HepG2 (cell line): ENCODE measurements around the gene DDI2. TPM values are rescaled to one million over a fixed set of nuclear protein-coding genes. Genes with fewer than 3 reads are reported as not detected.
A peak's percentile ranks its signal among the peaks of the same experiment; 100 is the strongest.

Source experiments
- ATAC-seq: fragments of 200-7000 bp; cut with Tn5 transposase; 3 replicates; pipeline ENCODE4 v1.9.1; 2020; ENCODE audit warnings: mild to moderate bottlenecking, moderate library complexity
- BruUV-seq: library from RNA; stranded (reverse); fragments of 400-500 nt; replicated peaks from 2 replicates; lab custom pipeline; 2021; lab: Mats Ljungman, UMichigan
- CTCF ChIA-PET: fragments of 300-600 bp; formaldehyde crosslinking; extraction: SDS; loops from one replicate; lab custom pipeline; 2021; ENCODE audit warnings: low total read pairs, inconsistent platforms, low intra/inter-chr PET ratio; lab: Yijun Ruan, JAX
- POLR2A ChIA-PET: fragments of 350-600 bp; sonication (Branson Sonifier 250); formaldehyde crosslinking; loops from one replicate; lab custom pipeline; 2020; ENCODE audit warnings: antibody characterized with exemption, inconsistent platforms; lab: Yijun Ruan, JAX
- DNase-seq: peaks from one replicate; pipeline ENCODE4 v3.0.0-alpha.2; 2015; ENCODE audit warnings: low spot score
- FAIRE-seq: peaks from 3 replicates; lab custom pipeline; 2011; peaks lifted over from hg19 to GRCh38; lab: Jason Lieb, UNC
- H2AFZ ChIP-seq: one replicate; pipeline ENCODE4 v1.6.1; 2011; ENCODE audit warnings: low read length, inconsistent platforms
- H3K27ac ChIP-seq: fragments of 300-600 bp; 3 replicates; pipeline ENCODE4 v1.8.0; 2011; ENCODE audit warnings: mixed run types, mild to moderate bottlenecking, mixed read lengths, low read length, inconsistent platforms; ENCODE audit not compliant: insufficient read depth; ENCODE audit errors: extremely low read length
- H3K27me3 ChIP-seq, 2 experiments: fragments of 200-600 bp in 1 of 2; 2 replicates in 1 of 2; 3 replicates in 1 of 2; pipeline versions ENCODE4 v1.6.0 to v1.8.0; 2011; ENCODE audit warnings: low read length in 2 of 2, mild to moderate bottlenecking in 2 of 2, moderate library complexity in 2 of 2, inconsistent platforms in 1 of 2; ENCODE audit not compliant: insufficient read depth in 2 of 2, control insufficient read depth in 1 of 2
- H3K36me3 ChIP-seq, 2 experiments: fragments of 200-600 bp in 1 of 2; replicated peaks in 1 of 2; 2 replicates in 1 of 2; 3 replicates in 1 of 2; pipeline versions ENCODE4 v1.5.1 to v1.8.0; 2011; ENCODE audit warnings: low read length in 2 of 2, inconsistent platforms in 1 of 2; ENCODE audit not compliant: insufficient read depth in 2 of 2, control insufficient read depth in 1 of 2
- H3K4me1 ChIP-seq: 2 replicates; pipeline ENCODE4 v1.5.1; 2012; ENCODE audit warnings: low read length, inconsistent platforms; ENCODE audit not compliant: insufficient read depth
- H3K4me2 ChIP-seq: 2 replicates; pipeline ENCODE4 v1.6.0; 2011; ENCODE audit warnings: low read depth, low read length, inconsistent platforms
- H3K4me3 ChIP-seq, 3 experiments: fragments of 200-600 bp in 1 of 3; sonication (generic), shearing (Covaris generic) in 1 of 3; replicated peaks in 1 of 3; 2 replicates each; pipeline ENCODE4 v1.5.1; 2011 to 2016; ENCODE audit warnings: low read length in 3 of 3, inconsistent platforms in 2 of 3, low read depth in 2 of 3, mild to moderate bottlenecking in 2 of 3, control low read depth in 1 of 3, mixed read lengths in 1 of 3; ENCODE audit not compliant: insufficient read depth in 1 of 3
- H3K79me2 ChIP-seq: one replicate; pipeline ENCODE4 v1.6.1; 2011; ENCODE audit warnings: low read length, inconsistent platforms; ENCODE audit not compliant: insufficient read depth
- H3K9ac ChIP-seq: 2 replicates; pipeline ENCODE4 v1.6.0; 2011; ENCODE audit warnings: mild to moderate bottlenecking, low read depth, low read length, inconsistent platforms; ENCODE audit not compliant: insufficient read depth
- H3K9me3 ChIP-seq: 2 replicates; pipeline ENCODE4 v1.5.1; 2012; ENCODE audit warnings: mild to moderate bottlenecking, low read length
- H4K20me1 ChIP-seq: 2 replicates; pipeline ENCODE4 v1.6.0; 2011; ENCODE audit warnings: inconsistent platforms, mild to moderate bottlenecking, low read length, moderate library complexity; ENCODE audit not compliant: insufficient read depth
- BRCA1 ChIP-seq: sonication (generic); formaldehyde crosslinking; IDR thresholded peaks from 2 replicates; pipeline ENCODE4 v1.4.0; 2020; ENCODE audit warnings: missing genetic modification reagents
- DR1 ChIP-seq: sonication (generic); formaldehyde crosslinking; IDR thresholded peaks from 2 replicates; pipeline ENCODE4 v1.8.0; 2021; ENCODE audit warnings: mild to moderate bottlenecking, missing genetic modification reagents, inconsistent platforms
- EEA1 ChIP-seq: sonication (generic); formaldehyde crosslinking; IDR thresholded peaks from 2 replicates; pipeline ENCODE4 v1.5.1; 2020; ENCODE audit warnings: mild to moderate bottlenecking, missing genetic modification reagents, borderline replicate concordance
- HNRNPK ChIP-seq: fragments of 200-400 bp; formaldehyde crosslinking; IDR thresholded peaks from 2 replicates; pipeline ENCODE4 v1.6.1; 2018; ENCODE audit warnings: low read length, low read depth, moderate library complexity, mild to moderate bottlenecking; ENCODE audit not compliant: poor library complexity, severe bottlenecking
- HOXA9 ChIP-seq: sonication (generic); formaldehyde crosslinking; IDR thresholded peaks from 2 replicates; pipeline ENCODE4 v1.8.1; 2022; ENCODE audit warnings: missing genetic modification reagents, mild to moderate bottlenecking, moderate library complexity, borderline replicate concordance
- MATR3 ChIP-seq: sonication (generic); formaldehyde crosslinking; IDR thresholded peaks from 2 replicates; pipeline ENCODE4 v1.4.0; 2020; ENCODE audit warnings: missing genetic modification reagents
- MLLT10 ChIP-seq: sonication (generic); formaldehyde crosslinking; IDR thresholded peaks from 2 replicates; pipeline ENCODE4 v1.4.0; 2020; ENCODE audit warnings: missing genetic modification reagents
- RFX1 ChIP-seq: fragments of 450-650 bp; IDR thresholded peaks from 2 replicates; pipeline ENCODE4 v1.6.1; 2017
- TBX3 ChIP-seq: fragments of 450-650 bp; IDR thresholded peaks from 2 replicates; pipeline ENCODE4 v1.6.1; 2017; ENCODE audit warnings: antibody characterized with exemption, mild to moderate bottlenecking, inconsistent platforms, borderline replicate concordance
- TOPORS ChIP-seq: sonication (generic); formaldehyde crosslinking; IDR thresholded peaks from 2 replicates; pipeline ENCODE4 v1.8.0; 2023; ENCODE audit warnings: mild to moderate bottlenecking, missing genetic modification reagents
- TRIM22 ChIP-seq: fragments of 450-650 bp; IDR thresholded peaks from 2 replicates; pipeline ENCODE4 v1.6.1; 2017
- TSC22D2 ChIP-seq: sonication (generic); formaldehyde crosslinking; IDR thresholded peaks from 2 replicates; pipeline ENCODE4 v1.5.1; 2020; ENCODE audit warnings: missing genetic modification reagents, mild to moderate bottlenecking, borderline replicate concordance
- ZEB1 ChIP-seq: IDR thresholded peaks from 2 replicates; pipeline ENCODE4 v1.6.1; 2012; ENCODE audit warnings: mild to moderate bottlenecking, low read depth, inconsistent platforms; ENCODE audit not compliant: insufficient replicate concordance
- ZNF138 ChIP-seq: sonication (generic); formaldehyde crosslinking; IDR thresholded peaks from 2 replicates; pipeline ENCODE4 v1.5.0; 2020; ENCODE audit warnings: mild to moderate bottlenecking, low read depth, missing genetic modification reagents
- ZNF264 ChIP-seq: sonication (generic); formaldehyde crosslinking; IDR thresholded peaks from 2 replicates; pipeline ENCODE4 v1.4.0; 2020; ENCODE audit warnings: missing genetic modification reagents
- ZNF326 ChIP-seq: sonication (generic); formaldehyde crosslinking; IDR thresholded peaks from 2 replicates; pipeline ENCODE4 v1.4.0; 2020; ENCODE audit warnings: missing genetic modification reagents, borderline replicate concordance
- ZNF430 ChIP-seq: sonication (generic); formaldehyde crosslinking; IDR thresholded peaks from 2 replicates; pipeline ENCODE4 v1.9.0; 2021; ENCODE audit warnings: mild to moderate bottlenecking, missing genetic modification reagents
- ZNF441 ChIP-seq: sonication (generic); formaldehyde crosslinking; IDR thresholded peaks from 2 replicates; pipeline ENCODE4 v1.7.0; 2021; ENCODE audit warnings: missing genetic modification reagents, borderline replicate concordance
- ZNF660 ChIP-seq: sonication (generic); formaldehyde crosslinking; IDR thresholded peaks from 2 replicates; pipeline ENCODE4 v1.5.1; 2020; ENCODE audit warnings: mild to moderate bottlenecking, low read depth, missing genetic modification reagents, borderline replicate concordance
- ZNF749 ChIP-seq: sonication (generic); formaldehyde crosslinking; IDR thresholded peaks from 2 replicates; pipeline ENCODE4 v1.8.0; 2022; ENCODE audit warnings: mild to moderate bottlenecking, missing genetic modification reagents, moderate library complexity, borderline replicate concordance
- ZSCAN12 ChIP-seq: sonication (generic); formaldehyde crosslinking; IDR thresholded peaks from 2 replicates; pipeline ENCODE4 v1.9.0; 2021; ENCODE audit warnings: mild to moderate bottlenecking, missing genetic modification reagents
- WGBS: methylation state at CpG from one replicate; pipeline ENCODE4 v1.1.6; 2017; ENCODE audit warnings: low lambda C conversion rate; 5-methylcytosine and 5-hydroxymethylcytosine counted together
- in situ Hi-C: cut with HindIII; loops from 2 replicates; pipeline ENCODE4 v1.10.0; 2017; ENCODE audit warnings: low pct_unique_long_range_greater_than_20kb; ENCODE audit not compliant: extremely low pct_ligation_motif_present
- intact Hi-C: fragments of 100-400 bp; cut with micrococcal nuclease; formaldehyde crosslinking; loops from one replicate; pipeline ENCODE4 v1.10.0; 2022; ENCODE audit not compliant: unreplicated experiment
- polyA plus RNA-seq, 8 experiments: library from polyadenylated mRNA; depleted of rRNA in 3 of 8; stranded (reverse) in 7 of 8; unstranded in 1 of 8; fragments of >200 nt; fragmentation: Illumina TruSeq in 4 of 8; extraction: Trizol in 4 of 8; gene quantifications; 2 replicates each; pipeline versions ENCODE4 v1.2.1 to v1.2.3, GENCODE V29; 2011 to 2016; ENCODE audit warnings: low read depth in 4 of 8, missing spikeins in 1 of 8, mixed read lengths in 1 of 8; ENCODE audit not compliant: insufficient read depth in 1 of 8
- total RNA-seq, 5 experiments: library from RNA; depleted of rRNA; stranded (reverse); fragments of >200 nt; fragmentation: Illumina TruSeq; extraction: Trizol; gene quantifications; 2 replicates each; pipeline ENCODE4 v1.2.3, GENCODE V29; 2016; ENCODE audit warnings: low read depth in 1 of 5
- TF ChIP-seq, protein P1 (sequence below): IDR thresholded peaks from 2 replicates; pipeline ENCODE4 v1.6.1; 2016; ENCODE audit warnings: mild to moderate bottlenecking, missing biosample characterization, missing genetic modification reagents

DDI2 gene
- total and polyA plus RNA-seq, 2 of the 13 experiments (the other 11 are each of a cell fraction or from before 2014, with no cell fraction given), result 8.5 to 25.7 TPM

DNA sequence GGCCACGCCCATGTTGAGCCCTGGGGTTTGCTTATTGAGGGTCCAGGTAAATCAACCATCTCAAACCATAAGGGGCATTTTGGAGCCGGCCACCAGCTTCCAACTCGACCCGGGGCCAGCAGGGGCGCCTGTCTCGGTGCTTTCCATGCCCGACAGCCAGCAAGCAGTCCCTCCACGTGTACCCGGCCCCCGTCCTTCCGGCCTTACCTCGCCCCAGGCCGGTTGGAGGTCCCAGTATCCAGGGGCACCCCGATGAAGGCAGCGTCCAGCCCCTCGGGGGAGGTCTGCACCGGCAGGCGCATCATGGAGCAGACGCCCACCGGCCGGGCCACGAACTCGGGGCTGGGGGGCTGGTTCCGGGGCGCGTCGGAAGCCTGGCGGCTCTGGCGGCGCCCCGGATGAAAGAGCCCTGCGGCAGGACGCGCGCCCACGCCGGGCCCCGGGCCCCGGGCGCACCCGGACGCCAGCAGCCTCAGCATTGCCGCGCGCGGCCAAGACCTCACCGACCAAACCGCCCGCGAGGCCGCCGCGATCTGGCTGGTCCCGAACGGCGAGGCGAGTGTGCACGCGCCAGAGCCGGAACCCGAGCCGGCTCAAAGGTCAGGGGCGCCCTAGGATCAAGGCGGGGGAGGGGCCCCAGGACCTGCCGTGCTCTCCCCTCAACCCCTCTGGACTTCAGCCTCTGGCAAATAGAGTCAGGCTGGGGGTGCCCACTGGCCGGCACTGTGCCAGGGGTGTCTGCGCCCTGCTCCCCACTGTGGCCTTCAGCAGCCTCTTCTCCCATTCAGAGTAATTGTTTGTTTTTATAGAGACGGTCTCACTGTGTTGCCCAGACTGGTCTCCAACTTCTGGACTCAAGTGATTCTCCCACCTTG lies 32.5 kb upstream of the DDI2 start, which contains the start of gene AGMAT:
Gene AGMAT (minus strand): TSS at position 563 of the 875 bp plus-strand sequence. CDS start 84 bp downstream, at position 479.
- ChIA-PET CTCF (interaction anchor here (1.1 kb wide), 1 partner anchor 10 kb away, joined by 5 read pairs; no protein-coding TSS in a partner anchor), POLR2A (interaction anchor here (0.7 to 2.7 kb wide), 12 partner anchors 8 to 151 kb away, joined by 3 to 24 read pairs (median 5); partner anchors contain the start of genes DDI2, DNAJC16 and SLC25A34)
- H3K9me3 ChIP-seq, result no peaks in the 10 kb centered on the region
- H4K20me1 ChIP-seq, result no peaks in the 10 kb centered on the region
- H3K4me2 ChIP-seq, result peak within 1 kb of the TSS; percentile 79
- peak; percentile 91 for DNase-seq
- no peaks in the 10 kb centered on the region for H3K27me3 ChIP-seq
- H3K9ac ChIP-seq, result peak within 1 kb of the TSS; percentile 99
- peak; percentile 23 for FAIRE-seq
- BruUV-seq, result TSS peak; percentile 71
- intact Hi-C loops, result loop anchor here (5.0 kb wide), 1 partner anchor 43 kb away; no protein-coding TSS in a partner anchor
- in situ Hi-C loops, result no loop called here
- no peak within 1 kb of the TSS for H2AFZ ChIP-seq
- H3K4me1 ChIP-seq, result peaks cover 47% of the 10 kb centered on the region
- H3K36me3 ChIP-seq, result peaks cover 8 to 10% of the 10 kb centered on the region in 2 experiments; a peak in 4 of 5 replicates
- ATAC-seq, result peak; percentile 93
- peaks cover 24% of the 10 kb centered on the region for H3K79me2 ChIP-seq
- WGBS, result 1% methylated on average over 25 of the region's 68 CpGs
- peak within 1 kb of the TSS; percentile 72 to 85 (median 84) for H3K4me3 ChIP-seq
- peak within 1 kb of the TSS; percentile 100 for H3K27ac ChIP-seq
- TF ChIP-seq MATR3 (CRISPR knock-in tag) (no peak), DR1 (CRISPR knock-in tag) (peak; percentile 55; the same call in 1 of the 2 replicates), ZNF441 (CRISPR knock-in tag) (no peak; the same call in 1 of the 2 replicates), EEA1 (CRISPR knock-in tag) (peak; percentile 89; the same call in 1 of the 2 replicates), HOXA9 (no peak), ZNF326 (CRISPR knock-in tag) (no peak), ZEB1 (no peak), ZSCAN12 (CRISPR knock-in tag) (peak; percentile 78; the same call in 1 of the 2 replicates), ZNF264 (CRISPR knock-in tag) (peak; percentile 99), ZNF138 (CRISPR knock-in tag) (0 out of 2 replicates have a peak, but pooled peaks have one; percentile 90), ZNF660 (CRISPR knock-in tag) (no peak), ZNF430 (CRISPR knock-in tag) (no peak), TRIM22 (no peak), RFX1 (no peak), ZNF749 (CRISPR knock-in tag) (peak; percentile 78; the same call in 1 of the 2 replicates), MLLT10 (CRISPR knock-in tag) (no peak), HNRNPK (peak; percentile 32), TOPORS (peak; percentile 83), TBX3 (peak; percentile 38; the same call in 1 of the 2 replicates), BRCA1 (CRISPR knock-in tag) (no peak; the same call in 1 of the 2 replicates), TSC22D2 (peak; percentile 54; the same call in 1 of the 2 replicates)
- TF ChIP-seq, protein P1, sequence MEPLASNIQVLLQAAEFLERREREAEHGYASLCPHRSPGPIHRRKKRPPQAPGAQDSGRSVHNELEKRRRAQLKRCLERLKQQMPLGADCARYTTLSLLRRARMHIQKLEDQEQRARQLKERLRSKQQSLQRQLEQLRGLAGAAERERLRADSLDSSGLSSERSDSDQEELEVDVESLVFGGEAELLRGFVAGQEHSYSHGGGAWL (CRISPR knock-in tag), result peak; percentile 95
